ENCODE data around the gene CCDC179. TPM values are rescaled to one million over a fixed set of nuclear protein-coding genes. Genes with fewer than 3 reads are reported as not detected.

Gene CCDC179
- total and polyA plus RNA-seq, 10 donors: not detected

DNA sequence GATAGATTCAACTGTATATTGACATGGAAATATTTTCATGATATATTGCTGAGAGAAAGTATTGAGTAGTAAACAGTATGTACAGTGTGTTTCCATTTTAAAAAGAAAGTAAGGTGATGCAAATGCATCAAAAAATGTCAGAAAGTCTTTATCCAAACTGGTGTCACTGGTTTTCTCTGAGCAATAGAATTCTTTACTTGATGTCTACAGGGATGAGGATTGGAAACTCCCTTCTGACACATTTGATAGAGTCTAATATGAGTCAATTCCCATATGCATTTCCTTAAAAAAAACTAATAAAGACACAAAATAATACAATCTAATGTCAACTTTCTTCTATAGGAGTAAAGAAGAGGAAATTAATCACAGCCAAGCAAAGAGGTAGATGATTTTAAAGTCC lies 18.3 kb upstream of the CCDC179 start:
- no peaks in the 10 kb centered on the region for H3K36me3 ChIP-seq
- TF ChIP-seq POLR2AphosphoS5 (IDR thresholded peaks at IDR 0.05): no peak
- no peak for TF ChIP-seq POLR2A (IDR thresholded peaks at IDR 0.05)
- TF ChIP-seq, protein P1, sequence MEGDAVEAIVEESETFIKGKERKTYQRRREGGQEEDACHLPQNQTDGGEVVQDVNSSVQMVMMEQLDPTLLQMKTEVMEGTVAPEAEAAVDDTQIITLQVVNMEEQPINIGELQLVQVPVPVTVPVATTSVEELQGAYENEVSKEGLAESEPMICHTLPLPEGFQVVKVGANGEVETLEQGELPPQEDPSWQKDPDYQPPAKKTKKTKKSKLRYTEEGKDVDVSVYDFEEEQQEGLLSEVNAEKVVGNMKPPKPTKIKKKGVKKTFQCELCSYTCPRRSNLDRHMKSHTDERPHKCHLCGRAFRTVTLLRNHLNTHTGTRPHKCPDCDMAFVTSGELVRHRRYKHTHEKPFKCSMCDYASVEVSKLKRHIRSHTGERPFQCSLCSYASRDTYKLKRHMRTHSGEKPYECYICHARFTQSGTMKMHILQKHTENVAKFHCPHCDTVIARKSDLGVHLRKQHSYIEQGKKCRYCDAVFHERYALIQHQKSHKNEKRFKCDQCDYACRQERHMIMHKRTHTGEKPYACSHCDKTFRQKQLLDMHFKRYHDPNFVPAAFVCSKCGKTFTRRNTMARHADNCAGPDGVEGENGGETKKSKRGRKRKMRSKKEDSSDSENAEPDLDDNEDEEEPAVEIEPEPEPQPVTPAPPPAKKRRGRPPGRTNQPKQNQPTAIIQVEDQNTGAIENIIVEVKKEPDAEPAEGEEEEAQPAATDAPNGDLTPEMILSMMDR (IDR thresholded peaks at IDR 0.05 in 8 of 11, conservative IDR thresholded peaks at IDR 0.05 in 3 of 11): no peak
- DNase-seq: no peak
- no peaks in the 10 kb centered on the region for H3K9me3 ChIP-seq
- no peak overlapping the region for H3K4me3 ChIP-seq
- H3K4me1 ChIP-seq: no peaks in the 10 kb centered on the region
- H3K27ac ChIP-seq: no peak overlapping the region
- intact Hi-C loops (cut with DNase I; ENCODE audit: low total_unique reads): no loop called here
- no peaks in the 10 kb centered on the region for H3K27me3 ChIP-seq (replicated peaks in 1 of 7)

GRCh38 chr11:22878039-22878438 lies 17.8 kb upstream of the CCDC179 start:
- Histone ChIP-seq H3K9me3 (no peaks in the 10 kb centered on the region), H3K27ac (no peak overlapping the region), H3K4me3 (no peak overlapping the region), H3K36me3 (no peaks in the 10 kb centered on the region), H3K27me3 (replicated peaks in 1 of 7) (no peaks in the 10 kb centered on the region), H3K4me1 (no peaks in the 10 kb centered on the region)
- TF ChIP-seq POLR2AphosphoS5 (IDR thresholded peaks at IDR 0.05) (no peak), POLR2A (IDR thresholded peaks at IDR 0.05) (no peak)
- TF ChIP-seq, protein P1 (IDR thresholded peaks at IDR 0.05 in 8 of 11, conservative IDR thresholded peaks at IDR 0.05 in 3 of 11): no peak
- DNase-seq: no peak
- intact Hi-C loops (cut with DNase I; ENCODE audit: low total_unique reads): no loop called here

- no peaks in the 10 kb centered on the region for H3K36me3 ChIP-seq
- no peak for DNase-seq
- H3K9me3 ChIP-seq: no peaks in the 10 kb centered on the region
- no peak overlapping the region for H3K4me3 ChIP-seq
- TF ChIP-seq POLR2A (IDR thresholded peaks at IDR 0.05): no peak
- TF ChIP-seq, protein P1 (IDR thresholded peaks at IDR 0.05 in 8 of 11, conservative IDR thresholded peaks at IDR 0.05 in 3 of 11): peak; percentile 37 to 81 (median 71)
- no peak overlapping the region for H3K27ac ChIP-seq
- 2 to 8% (median 6%) methylated on average over 2 of the region's 2 CpGs for WGBS, 5 donors
- intact Hi-C loops (cut with DNase I; ENCODE audit: low total_unique reads): no loop called here
- H3K27me3 ChIP-seq (replicated peaks in 1 of 7): no peaks in the 10 kb centered on the region
- H3K4me1 ChIP-seq: no peaks in the 10 kb centered on the region
Measured at GRCh38 chr11:22875869-22876473, 15.7 kb upstream of the CCDC179 start.

DNA sequence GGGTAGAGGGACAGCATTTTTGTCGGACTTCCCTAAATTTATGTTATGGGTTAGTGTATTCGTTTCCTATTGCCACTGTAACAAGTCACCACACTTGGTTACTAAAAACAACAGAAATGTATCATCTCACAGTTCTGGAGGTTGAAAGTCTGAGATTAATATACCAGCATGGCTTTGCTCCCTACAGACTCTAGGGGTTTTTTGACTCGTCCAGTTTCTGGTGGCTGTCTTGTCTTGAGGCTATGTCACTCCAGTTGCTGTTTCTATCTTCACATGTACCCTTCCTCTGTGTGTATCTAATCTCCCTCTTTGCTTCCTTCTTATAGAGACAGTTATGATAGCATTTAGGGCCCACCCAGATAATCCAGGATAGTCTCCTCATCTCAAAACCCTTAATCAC lies 9.1 kb upstream of the CCDC179 start:
- Histone ChIP-seq H3K9me3 (no peaks in the 10 kb centered on the region), H3K4me1 (no peaks in the 10 kb centered on the region), H3K4me3 (no peak overlapping the region), H3K27ac (no peak overlapping the region), H3K27me3 (replicated peaks in 1 of 7) (no peaks in the 10 kb centered on the region), H3K36me3 (peaks cover 0 to 7% (median 0%) of the 10 kb centered on the region in 6 donors)
- intact Hi-C loops (cut with DNase I; ENCODE audit: low total_unique reads): no loop called here
- no peak for TF ChIP-seq POLR2A (IDR thresholded peaks at IDR 0.05)
- no peak for TF ChIP-seq POLR2AphosphoS5 (IDR thresholded peaks at IDR 0.05)
- TF ChIP-seq, protein P1 (IDR thresholded peaks at IDR 0.05 in 8 of 11, conservative IDR thresholded peaks at IDR 0.05 in 3 of 11): no peak
- no peak for DNase-seq
- 77 to 89% (median 83%) methylated on average over 3 of the region's 3 CpGs for WGBS, 5 donors
